SK-N-MC (cell line): ENCODE data around the gene PARP4.
"Not testable (repeated sequence)": the region's sequence is repeated elsewhere in the genome, so short reads cannot be mapped to it uniquely, and the experiment has no call there.

Source experiments
- EZH2 ChIP-seq: fragments of 200-600 bp; sonication (generic); IDR thresholded peaks from one replicate; pipeline ENCODE4 v1.6.1; 2017; ENCODE audit warnings: antibody characterized with exemption
- FOXP2 ChIP-seq: optimal IDR thresholded peaks from 2 replicates; pipeline ENCODE3; 2011; ENCODE audit warnings: mild to moderate bottlenecking, moderate library complexity; ENCODE audit not compliant: insufficient read depth; ENCODE audit errors: extremely low read length, control extremely low read depth
- POLR2AphosphoS5 ChIP-seq: IDR thresholded peaks from 2 replicates; pipeline ENCODE4 v1.6.1; 2012; ENCODE audit warnings: mild to moderate bottlenecking, low read depth, low read length, borderline replicate concordance

DNA sequence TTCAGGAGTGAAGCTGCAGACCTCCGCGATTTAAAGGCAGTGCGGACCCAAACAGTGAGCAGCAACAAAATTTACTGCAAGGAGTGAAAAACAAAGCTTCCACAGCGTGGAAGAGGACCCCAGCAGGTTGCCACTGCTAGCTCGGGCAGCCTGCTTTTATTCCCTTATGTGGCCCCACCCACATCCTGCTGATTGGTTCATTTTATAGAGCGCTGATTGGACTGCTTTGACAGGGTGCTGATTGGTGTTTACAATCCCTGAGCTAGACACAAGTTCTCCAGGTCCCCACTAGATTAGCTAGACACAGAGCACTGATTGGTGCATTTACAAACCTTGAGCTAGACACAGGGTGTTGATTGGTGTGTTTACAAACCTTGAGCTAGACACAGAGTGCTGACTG, 6.3 kb downstream of the PARP4 start:
- not testable (repeated sequence) for TF ChIP-seq POLR2AphosphoS5, EZH2, FOXP2
